Loucy (cell line): ENCODE measurements around the gene DIDO1.

Source experiments
- EZH2phosphoT487 ChIP-seq: fragments of 200-600 bp; IDR thresholded peaks from 2 replicates; pipeline ENCODE4 v1.6.1; 2018; ENCODE audit warnings: antibody characterized with exemption, mild to moderate bottlenecking, moderate library complexity, borderline replicate concordance
- TF ChIP-seq, protein P1 (sequence below): fragments of 200-600 bp; sonication (generic); conservative IDR thresholded peaks from 2 replicates; pipeline ENCODE4 v1.5.1; 2014; ENCODE audit warnings: mild to moderate bottlenecking, antibody characterized with exemption, low read length

DNA sequence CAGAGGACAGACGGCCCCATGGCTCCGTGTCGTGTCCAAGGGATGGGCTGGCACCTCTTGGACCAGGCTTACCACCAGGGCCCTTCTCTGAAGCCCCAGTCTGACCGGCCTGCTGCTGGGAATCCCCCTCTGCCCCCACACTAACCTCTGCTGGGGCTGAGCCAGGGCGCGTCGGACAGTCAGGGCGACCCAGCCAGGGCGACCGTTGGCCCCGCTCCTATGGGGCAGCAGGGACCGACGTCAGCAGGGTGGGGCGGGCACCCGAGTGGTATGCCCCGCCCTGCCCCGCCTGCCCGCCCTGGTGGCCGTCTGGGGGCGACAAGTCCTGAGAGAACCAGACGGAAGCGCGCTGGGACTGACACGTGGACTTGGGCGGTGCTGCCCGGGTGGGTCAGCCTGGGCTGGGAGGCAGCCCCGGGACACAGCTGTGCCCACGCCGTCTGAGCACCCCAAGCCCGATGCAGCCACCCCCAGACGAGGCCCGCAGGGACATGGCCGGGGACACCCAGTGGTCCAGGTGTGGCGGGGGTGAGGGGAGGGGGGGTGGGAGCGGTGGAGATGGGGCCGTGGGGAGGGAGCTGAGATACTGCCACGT, 26.2 kb upstream of the DIDO1 start, which contains the start of gene SLC17A9:
- TF ChIP-seq, protein P1, sequence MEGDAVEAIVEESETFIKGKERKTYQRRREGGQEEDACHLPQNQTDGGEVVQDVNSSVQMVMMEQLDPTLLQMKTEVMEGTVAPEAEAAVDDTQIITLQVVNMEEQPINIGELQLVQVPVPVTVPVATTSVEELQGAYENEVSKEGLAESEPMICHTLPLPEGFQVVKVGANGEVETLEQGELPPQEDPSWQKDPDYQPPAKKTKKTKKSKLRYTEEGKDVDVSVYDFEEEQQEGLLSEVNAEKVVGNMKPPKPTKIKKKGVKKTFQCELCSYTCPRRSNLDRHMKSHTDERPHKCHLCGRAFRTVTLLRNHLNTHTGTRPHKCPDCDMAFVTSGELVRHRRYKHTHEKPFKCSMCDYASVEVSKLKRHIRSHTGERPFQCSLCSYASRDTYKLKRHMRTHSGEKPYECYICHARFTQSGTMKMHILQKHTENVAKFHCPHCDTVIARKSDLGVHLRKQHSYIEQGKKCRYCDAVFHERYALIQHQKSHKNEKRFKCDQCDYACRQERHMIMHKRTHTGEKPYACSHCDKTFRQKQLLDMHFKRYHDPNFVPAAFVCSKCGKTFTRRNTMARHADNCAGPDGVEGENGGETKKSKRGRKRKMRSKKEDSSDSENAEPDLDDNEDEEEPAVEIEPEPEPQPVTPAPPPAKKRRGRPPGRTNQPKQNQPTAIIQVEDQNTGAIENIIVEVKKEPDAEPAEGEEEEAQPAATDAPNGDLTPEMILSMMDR = no peak
- TF ChIP-seq EZH2phosphoT487 = no peak
